Upper lobe of left lung (tissue), 4 donors: ENCODE data around the gene HDX.

ENCODE experiments used
- CTCF ChIP-seq, 6 experiments: fragments of 450-650 bp in 4 of 6; fragments of 200-600 bp in 2 of 6; sonication (generic) in 2 of 6; IDR thresholded peaks; one replicate each; pipeline ENCODE4 v1.5.1; 2016 to 2019; ENCODE audit warnings: antibody characterized with exemption in 6 of 6
- POLR2A ChIP-seq, 4 donors: fragments of 450-650 bp; IDR thresholded peaks; one replicate each; pipeline ENCODE4 v1.5.1; 2016 to 2017; ENCODE audit warnings: antibody characterized with exemption in 4 of 4, mild to moderate bottlenecking in 2 of 4
- POLR2AphosphoS5 ChIP-seq, 2 donors: sonication (generic); formaldehyde crosslinking; IDR thresholded peaks; one replicate each; pipeline ENCODE4 v1.5.1; 2017; ENCODE audit warnings: antibody characterized with exemption in 2 of 2

GRCh38 chrX:84477114-84477513 lies 25.1 kb downstream of the HDX start:
- TF ChIP-seq CTCF (IDR thresholded peaks at IDR 0.05) (no peak), POLR2A (IDR thresholded peaks at IDR 0.05) (no peak), POLR2AphosphoS5 (IDR thresholded peaks at IDR 0.05) (no peak)
